Hepatocyte (in vitro differentiated cells): Measurements from ENCODE around the gene GGTLC1. TPM values are rescaled to one million over a fixed set of nuclear protein-coding genes. Genes with fewer than 3 reads are reported as not detected.
"Not testable (repeated sequence)": the region's sequence is repeated elsewhere in the genome, so short reads cannot be mapped to it uniquely, and the experiment has no call there.

Experiments
- DNase-seq: peaks from one replicate; pipeline ENCODE4 v3.0.0-alpha.2; 2016; ENCODE audit warnings: low spot score
- H2AFZ ChIP-seq: fragments of 200-600 bp; sonication (generic); 2 replicates; pipeline ENCODE4 v1.6.0; 2016; ENCODE audit warnings: antibody characterized with exemption, mild to moderate bottlenecking
- H3K27ac ChIP-seq: fragments of 200-600 bp; sonication (generic); 2 replicates; pipeline ENCODE4 v1.5.1; 2016; ENCODE audit warnings: mild to moderate bottlenecking
- H3K27me3 ChIP-seq: fragments of 200-600 bp; sonication (generic); 2 replicates; pipeline ENCODE4 v1.6.1; 2016
- H3K36me3 ChIP-seq: fragments of 200-600 bp; sonication (generic); replicated peaks from 2 replicates; pipeline ENCODE4 v1.5.1; 2016; ENCODE audit warnings: low read depth; ENCODE audit not compliant: insufficient read depth
- H3K4me1 ChIP-seq: fragments of 200-600 bp; sonication (generic); 2 replicates; pipeline ENCODE4 v1.5.1; 2016; ENCODE audit warnings: mild to moderate bottlenecking, moderate library complexity; ENCODE audit not compliant: insufficient read depth
- H3K4me2 ChIP-seq: fragments of 200-600 bp; sonication (generic); 2 replicates; pipeline ENCODE4 v1.6.0; 2016
- H3K4me3 ChIP-seq: fragments of 200-600 bp; sonication (generic); 2 replicates; pipeline ENCODE4 v1.5.1; 2016; ENCODE audit warnings: mild to moderate bottlenecking
- H3K79me2 ChIP-seq: fragments of 200-600 bp; sonication (generic); 2 replicates; pipeline ENCODE4 v1.6.0; 2017; ENCODE audit warnings: mild to moderate bottlenecking
- H3K9me2 ChIP-seq: fragments of 200-600 bp; sonication (generic); replicated peaks from 2 replicates; pipeline ENCODE4 v1.6.0; 2017; ENCODE audit warnings: mild to moderate bottlenecking; ENCODE audit not compliant: insufficient read depth
- H3K9me3 ChIP-seq: fragments of 200-600 bp; sonication (generic); 2 replicates; pipeline ENCODE4 v1.5.1; 2016; ENCODE audit warnings: low read depth, mild to moderate bottlenecking
- H4K20me1 ChIP-seq: fragments of 200-600 bp; sonication (generic); 2 replicates; pipeline ENCODE4 v1.6.0; 2016; ENCODE audit warnings: mild to moderate bottlenecking; ENCODE audit not compliant: insufficient read depth, poor library complexity, severe bottlenecking
- CTCF ChIP-seq: fragments of 200-600 bp; sonication (generic); IDR thresholded peaks from 2 replicates; pipeline ENCODE4 v1.5.1; 2016; ENCODE audit warnings: antibody characterized with exemption, mild to moderate bottlenecking; ENCODE audit not compliant: poor library complexity
- WGBS: methylation state at CpG from one replicate; pipeline ENCODE4 v1.1.6; 2016; ENCODE audit warnings: low lambda C conversion rate; ENCODE audit errors: missing lambda C conversion rate; 5-methylcytosine and 5-hydroxymethylcytosine counted together
- polyA plus RNA-seq: library from polyadenylated mRNA; unstranded; fragments of >200 nt; fragmentation: Nextera tagmentation; extraction: Ambion mirVana; gene quantifications from 2 replicates; pipeline ENCODE4 v1.2.1, GENCODE V29; 2016
- total RNA-seq: library from RNA; depleted of rRNA; stranded (reverse); fragments of >200 nt; gene quantifications from 2 replicates; pipeline ENCODE4 v1.2.3, GENCODE V29; 2014

GGTLC1 gene
- total and polyA plus RNA-seq, 2 experiments from 2014 or later, result not detected

- H3K9me3 ChIP-seq, H3K4me2 ChIP-seq, H3K27me3 ChIP-seq, H3K36me3 ChIP-seq, DNase-seq, H3K79me2 ChIP-seq, H3K4me3 ChIP-seq, H4K20me1 ChIP-seq, H3K27ac ChIP-seq, H2AFZ ChIP-seq, H3K9me2 ChIP-seq: not testable (repeated sequence)
- peaks cover 19% of the 10 kb centered on the region for H3K4me1 ChIP-seq
- 56% methylated on average over 9 of the region's 12 CpGs for WGBS
- peak; percentile 14 for TF ChIP-seq CTCF
These were observed 4.0 kb downstream of the GGTLC1 start for GRCh38 chr20:23984476-23985023.

- WGBS, result 15% methylated on average over 6 of the region's 11 CpGs
- H3K27me3 ChIP-seq, H4K20me1 ChIP-seq, H3K9me2 ChIP-seq, H3K4me3 ChIP-seq, H3K9me3 ChIP-seq, H3K36me3 ChIP-seq, H3K79me2 ChIP-seq: not testable (repeated sequence)
- H3K27ac ChIP-seq, result peak overlapping the region; percentile 91
- peak; percentile 26 for DNase-seq
- peak overlapping the region; percentile 74 for H2AFZ ChIP-seq
- H3K4me1 ChIP-seq, result peaks cover 19% of the 10 kb centered on the region
- H3K4me2 ChIP-seq, result peak overlapping the region; percentile 46
These were observed 6.2 kb downstream of the GGTLC1 start for GRCh38 chr20:23982112-23983018.

- H3K4me2 ChIP-seq, H2AFZ ChIP-seq, H3K36me3 ChIP-seq, H3K4me3 ChIP-seq, H3K9me3 ChIP-seq, DNase-seq, H3K9me2 ChIP-seq, H3K27me3 ChIP-seq, H4K20me1 ChIP-seq, H3K79me2 ChIP-seq: not testable (repeated sequence)
- Histone ChIP-seq H3K27ac (peak overlapping the region; percentile 91), H3K4me1 (peaks cover 19% of the 10 kb centered on the region)
- WGBS, result 71% methylated on average over 5 of the region's 5 CpGs
These were observed 7.1 kb downstream of the GGTLC1 start for GRCh38 chr20:23981526-23981925.

GRCh38 chr20:23981014-23981413 is 7.6 kb downstream of the GGTLC1 start:
- 57% methylated on average over 11 of the region's 11 CpGs for WGBS
- Histone ChIP-seq H3K27ac (peak overlapping the region; percentile 91), H3K4me1 (peaks cover 19% of the 10 kb centered on the region), H3K4me2 (peak overlapping the region; percentile 63)
- H3K36me3 ChIP-seq, H3K79me2 ChIP-seq, H3K9me3 ChIP-seq, H4K20me1 ChIP-seq, H3K9me2 ChIP-seq, H2AFZ ChIP-seq, H3K27me3 ChIP-seq, H3K4me3 ChIP-seq: not testable (repeated sequence)
- peak; percentile 69 for DNase-seq

- Histone ChIP-seq H3K4me2 (peak overlapping the region; percentile 63), H3K4me1 (peaks cover 19% of the 10 kb centered on the region), H3K27ac (peak overlapping the region; percentile 70)
- H4K20me1 ChIP-seq, H2AFZ ChIP-seq, H3K9me2 ChIP-seq, H3K79me2 ChIP-seq, H3K9me3 ChIP-seq, H3K36me3 ChIP-seq, H3K4me3 ChIP-seq, H3K27me3 ChIP-seq, DNase-seq: not testable (repeated sequence)
- 75% methylated on average over 17 of the region's 17 CpGs for WGBS
These were observed 8.4 kb downstream of the GGTLC1 start for GRCh38 chr20:23979899-23980811.

GRCh38 chr20:23979380-23979779 is 9.2 kb downstream of the GGTLC1 start:
- H3K4me2 ChIP-seq, H2AFZ ChIP-seq, H3K27ac ChIP-seq, H3K4me3 ChIP-seq, H3K27me3 ChIP-seq, H4K20me1 ChIP-seq, DNase-seq, H3K9me2 ChIP-seq, H3K9me3 ChIP-seq, H3K36me3 ChIP-seq, H3K79me2 ChIP-seq: not testable (repeated sequence)
- peaks cover 19% of the 10 kb centered on the region for H3K4me1 ChIP-seq
- WGBS, result 95% methylated on average over 6 of the region's 6 CpGs
